NCI-H82 (cell line): ENCODE data around the gene NBAS.
"Not testable (repeated sequence)": the region's sequence is repeated elsewhere in the genome, so short reads cannot be mapped to it uniquely, and the experiment has no call there.

ENCODE experiments used
- DNase-seq: peaks from one replicate; lab custom pipeline; 2025; lab: John Stamatoyannopoulos, UW

NBAS gene

GRCh38 chr2:15210542-15210941 lies 350.6 kb downstream of the NBAS start:
- DNase-seq = not testable (repeated sequence)

GRCh38 chr2:15206419-15206818 lies 354.7 kb downstream of the NBAS start:
- DNase-seq = no peak

- no peak for DNase-seq
Measured at GRCh38 chr2:15205562-15205961, 355.6 kb downstream of the NBAS start.

GRCh38 chr2:15201009-15201408 lies 360.1 kb downstream of the NBAS start:
- DNase-seq = no peak

GRCh38 chr2:15200581-15200980 lies 360.6 kb downstream of the NBAS start:
- no peak for DNase-seq

- no peak for DNase-seq
Measured at GRCh38 chr2:15198051-15198450, 363.1 kb downstream of the NBAS start.

- no peak for DNase-seq
Measured at GRCh38 chr2:15195813-15196212, 365.3 kb downstream of the NBAS start.

GRCh38 chr2:15191789-15192188 lies 369.3 kb downstream of the NBAS start:
- DNase-seq = no peak

- DNase-seq = no peak
Measured at GRCh38 chr2:15189216-15189615, 371.9 kb downstream of the NBAS start.

GRCh38 chr2:15187702-15188101 lies 373.4 kb downstream of the NBAS start:
- no peak for DNase-seq

- DNase-seq = no peak
Measured at GRCh38 chr2:15186118-15186517, 375.0 kb downstream of the NBAS start.

- DNase-seq = no peak
Measured at GRCh38 chr2:15184491-15184890, 376.6 kb downstream of the NBAS start.

GRCh38 chr2:15182275-15182674 lies 378.9 kb downstream of the NBAS start:
- no peak for DNase-seq

- no peak for DNase-seq
Measured at GRCh38 chr2:15181092-15181745, 379.9 kb downstream of the NBAS start.

- no peak for DNase-seq
Measured at GRCh38 chr2:15180379-15180778, 380.8 kb downstream of the NBAS start.

- no peak for DNase-seq
Measured at GRCh38 chr2:15178946-15179345, 382.2 kb downstream of the NBAS start.

- no peak for DNase-seq
Measured at GRCh38 chr2:15177103-15177502, 384.0 kb downstream of the NBAS start.

- no peak for DNase-seq
Measured at GRCh38 chr2:15176604-15177003, 384.5 kb downstream of the NBAS start.

GRCh38 chr2:15174567-15174966 lies 386.6 kb downstream of the NBAS start:
- DNase-seq = no peak

- no peak for DNase-seq
Measured at GRCh38 chr2:15173501-15173900, 387.6 kb downstream of the NBAS start.

- DNase-seq = no peak
Measured at GRCh38 chr2:15172825-15173224, 388.3 kb downstream of the NBAS start.

- DNase-seq = no peak
Measured at GRCh38 chr2:15170070-15170775, 390.9 kb downstream of the NBAS start.

GRCh38 chr2:15169326-15170069 lies 391.6 kb downstream of the NBAS start:
- no peak for DNase-seq
